ENCODE measurements around the gene LTBP1.
"Not testable (repeated sequence)": the region's sequence is repeated elsewhere in the genome, so short reads cannot be mapped to it uniquely, and the experiment has no call there.

The LTBP1 gene, protein sequence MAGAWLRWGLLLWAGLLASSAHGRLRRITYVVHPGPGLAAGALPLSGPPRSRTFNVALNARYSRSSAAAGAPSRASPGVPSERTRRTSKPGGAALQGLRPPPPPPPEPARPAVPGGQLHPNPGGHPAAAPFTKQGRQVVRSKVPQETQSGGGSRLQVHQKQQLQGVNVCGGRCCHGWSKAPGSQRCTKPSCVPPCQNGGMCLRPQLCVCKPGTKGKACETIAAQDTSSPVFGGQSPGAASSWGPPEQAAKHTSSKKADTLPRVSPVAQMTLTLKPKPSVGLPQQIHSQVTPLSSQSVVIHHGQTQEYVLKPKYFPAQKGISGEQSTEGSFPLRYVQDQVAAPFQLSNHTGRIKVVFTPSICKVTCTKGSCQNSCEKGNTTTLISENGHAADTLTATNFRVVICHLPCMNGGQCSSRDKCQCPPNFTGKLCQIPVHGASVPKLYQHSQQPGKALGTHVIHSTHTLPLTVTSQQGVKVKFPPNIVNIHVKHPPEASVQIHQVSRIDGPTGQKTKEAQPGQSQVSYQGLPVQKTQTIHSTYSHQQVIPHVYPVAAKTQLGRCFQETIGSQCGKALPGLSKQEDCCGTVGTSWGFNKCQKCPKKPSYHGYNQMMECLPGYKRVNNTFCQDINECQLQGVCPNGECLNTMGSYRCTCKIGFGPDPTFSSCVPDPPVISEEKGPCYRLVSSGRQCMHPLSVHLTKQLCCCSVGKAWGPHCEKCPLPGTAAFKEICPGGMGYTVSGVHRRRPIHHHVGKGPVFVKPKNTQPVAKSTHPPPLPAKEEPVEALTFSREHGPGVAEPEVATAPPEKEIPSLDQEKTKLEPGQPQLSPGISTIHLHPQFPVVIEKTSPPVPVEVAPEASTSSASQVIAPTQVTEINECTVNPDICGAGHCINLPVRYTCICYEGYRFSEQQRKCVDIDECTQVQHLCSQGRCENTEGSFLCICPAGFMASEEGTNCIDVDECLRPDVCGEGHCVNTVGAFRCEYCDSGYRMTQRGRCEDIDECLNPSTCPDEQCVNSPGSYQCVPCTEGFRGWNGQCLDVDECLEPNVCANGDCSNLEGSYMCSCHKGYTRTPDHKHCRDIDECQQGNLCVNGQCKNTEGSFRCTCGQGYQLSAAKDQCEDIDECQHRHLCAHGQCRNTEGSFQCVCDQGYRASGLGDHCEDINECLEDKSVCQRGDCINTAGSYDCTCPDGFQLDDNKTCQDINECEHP (N-terminal part only)

DNA sequence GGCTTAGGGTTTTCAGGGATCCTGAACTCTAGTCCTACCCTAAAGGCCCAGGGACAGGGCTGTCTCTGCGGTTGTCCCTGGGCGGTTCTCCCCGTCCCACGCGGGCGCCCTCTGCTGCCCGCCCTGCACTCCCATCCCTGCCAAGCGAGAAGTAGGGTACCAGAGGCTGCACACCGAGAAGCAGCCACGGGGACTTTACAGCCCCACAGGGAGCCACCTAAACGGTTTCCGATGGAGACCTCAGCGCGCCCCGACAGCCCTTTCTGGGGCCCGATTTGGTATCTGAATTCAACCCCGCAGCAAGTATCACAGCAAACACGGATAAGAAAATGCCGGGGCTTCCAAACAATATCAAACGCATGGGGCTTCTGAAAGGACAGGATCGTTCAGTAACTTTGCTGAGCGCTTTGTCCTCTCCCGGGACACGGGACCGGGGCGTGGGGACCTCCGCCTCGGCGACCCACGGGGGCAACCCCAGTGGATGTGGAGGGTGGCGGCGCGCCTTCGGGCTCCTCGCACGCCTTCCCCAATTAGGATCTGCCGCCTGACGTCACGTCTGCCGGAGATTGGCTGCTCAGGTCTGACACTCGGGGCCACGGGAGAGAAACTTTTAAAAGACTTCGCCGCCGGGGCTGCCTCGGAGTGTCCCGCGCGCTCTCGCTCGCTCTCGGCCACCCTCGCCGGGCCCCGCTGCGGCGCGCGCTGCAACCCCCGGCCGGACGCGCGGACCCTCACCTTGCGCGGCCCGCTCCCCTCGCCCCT lies at the start of gene LTBP1:
TSS of gene LTBP1 (plus strand) at position 640 of the 762 bp plus-strand sequence. CDS start 372 bp downstream, outside the sequence.
- DNase-seq: no peak

GRCh38 chr2:32900246-32900973 lies 46.3 kb upstream of the LTBP1 start:
- DNase-seq: no peak

DNA sequence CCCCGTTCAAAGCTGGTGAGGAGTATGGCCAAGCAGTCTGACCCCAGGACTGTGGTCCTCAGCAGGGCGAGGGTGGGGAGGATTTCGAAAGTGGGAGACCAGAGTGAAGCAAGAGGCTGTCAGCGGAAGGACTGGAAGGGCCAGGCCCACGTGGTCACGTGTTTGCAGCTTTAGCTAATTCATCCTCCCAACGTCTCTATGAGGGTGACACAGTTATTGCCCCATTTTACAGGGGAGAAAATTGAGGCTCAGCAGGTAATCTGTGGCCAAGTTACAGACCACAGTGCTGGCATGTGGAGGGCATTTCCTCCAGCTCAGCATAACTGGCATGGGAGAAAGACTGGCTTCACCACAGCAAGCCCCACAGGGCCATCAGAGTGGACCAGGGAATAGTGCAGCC lies 45.4 kb upstream of the LTBP1 start:
- DNase-seq: no peak

- no peak for DNase-seq
Measured at GRCh38 chr2:32902174-32902573, 44.6 kb upstream of the LTBP1 start.

DNA sequence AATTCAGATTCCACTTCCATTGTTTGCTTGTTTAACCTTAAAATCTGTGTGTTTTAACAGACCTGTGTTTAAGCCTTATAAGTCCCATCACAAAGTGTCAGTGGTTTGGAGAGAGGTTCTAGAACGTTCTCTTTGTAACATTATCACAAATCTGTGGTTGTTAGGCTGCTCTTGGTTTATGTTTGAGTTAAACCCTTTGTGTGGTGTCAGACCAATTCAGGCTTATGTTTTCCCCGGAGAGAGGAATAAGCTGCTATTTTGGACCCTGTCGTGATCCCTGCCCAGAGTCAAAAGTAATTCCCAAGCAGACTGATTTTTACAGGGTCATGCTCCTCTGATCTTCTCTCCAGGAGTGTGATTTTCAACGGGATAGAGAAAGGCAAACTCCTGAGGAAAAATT lies 43.8 kb upstream of the LTBP1 start:
- DNase-seq: no peak

DNA sequence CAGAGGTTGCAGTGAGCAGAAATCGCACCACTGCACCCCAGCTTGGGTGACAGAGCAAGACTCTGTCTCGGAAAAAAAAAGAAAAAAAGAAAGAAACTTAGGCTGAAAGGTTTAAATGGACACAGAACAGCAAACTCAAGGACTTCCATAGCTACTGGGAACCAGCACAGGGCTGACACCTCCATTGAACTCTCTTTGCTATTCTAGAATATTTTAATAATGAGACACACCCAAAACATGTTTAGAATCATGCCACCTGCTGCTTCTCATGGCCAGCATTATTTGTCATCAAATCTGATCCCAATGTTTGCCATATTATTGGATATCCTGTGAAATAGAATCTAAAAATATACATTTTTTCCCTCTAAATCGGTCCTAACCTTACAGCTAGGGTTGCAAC lies 42.7 kb upstream of the LTBP1 start:
- no peak for DNase-seq

GRCh38 chr2:32904751-32905150 lies 42.0 kb upstream of the LTBP1 start:
- no peak for DNase-seq

DNA sequence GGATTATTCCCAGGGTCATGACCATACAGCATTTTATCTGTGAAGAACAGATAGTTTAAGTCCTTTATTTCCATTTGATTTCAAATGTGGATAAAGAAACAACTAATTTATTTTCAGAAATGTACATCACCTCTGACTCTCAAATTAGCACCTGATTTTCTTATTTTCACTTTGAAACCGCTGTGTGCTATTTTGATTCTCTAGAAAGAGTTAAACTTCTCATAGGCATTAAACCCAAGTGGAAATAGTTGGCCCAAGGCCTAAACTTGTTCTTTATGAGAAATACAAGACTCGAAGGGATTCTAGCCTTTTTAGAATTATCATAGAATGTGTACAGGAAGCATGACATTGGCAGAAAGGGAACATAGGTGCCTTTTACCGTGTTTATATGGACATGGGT lies 41.5 kb upstream of the LTBP1 start:
- DNase-seq: no peak

- no peak for DNase-seq
Measured at GRCh38 chr2:32910883-32911598, 35.7 kb upstream of the LTBP1 start.

- no peak for DNase-seq
Measured at GRCh38 chr2:32915694-32916093, 31.1 kb upstream of the LTBP1 start.

DNA sequence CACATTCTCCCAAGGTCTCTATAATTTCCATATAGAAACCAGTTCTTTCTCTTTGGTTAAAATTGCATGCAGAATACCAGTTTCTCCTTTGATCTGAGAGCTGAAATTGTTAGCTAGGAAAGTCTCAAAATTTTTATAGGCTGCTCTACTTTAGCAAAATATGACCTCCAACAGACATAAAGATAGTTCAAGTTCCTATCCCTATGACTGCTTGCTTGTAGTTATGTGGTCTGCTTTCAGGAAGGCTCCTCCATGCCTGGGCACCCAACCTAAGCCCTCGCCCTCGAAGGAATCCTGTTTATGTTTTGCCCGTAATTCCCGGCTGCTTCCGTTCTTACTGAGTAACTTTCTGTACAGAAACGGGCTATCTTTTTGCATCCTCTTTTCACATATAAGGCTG lies 28.0 kb upstream of the LTBP1 start:
- no peak for DNase-seq

DNA sequence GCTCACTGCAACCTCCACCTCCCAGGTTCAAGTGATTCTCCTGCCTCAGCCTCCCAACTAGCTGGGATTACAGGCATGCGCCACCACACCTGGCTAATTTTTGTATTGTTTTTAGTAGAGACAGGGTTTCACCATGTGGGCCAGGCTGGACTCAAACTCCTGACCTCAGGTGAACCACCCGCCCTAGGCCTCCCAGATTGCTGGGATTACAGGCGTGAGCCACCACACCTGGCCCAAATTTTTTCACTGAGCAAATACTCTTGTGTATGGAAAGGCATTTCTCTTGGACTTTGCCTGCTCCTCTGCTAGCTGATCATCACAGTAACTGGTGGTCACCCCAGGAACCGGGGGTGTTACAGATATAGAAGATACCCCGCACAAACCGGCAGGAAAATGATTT lies 26.9 kb upstream of the LTBP1 start:
- DNase-seq: not testable (repeated sequence)

DNA sequence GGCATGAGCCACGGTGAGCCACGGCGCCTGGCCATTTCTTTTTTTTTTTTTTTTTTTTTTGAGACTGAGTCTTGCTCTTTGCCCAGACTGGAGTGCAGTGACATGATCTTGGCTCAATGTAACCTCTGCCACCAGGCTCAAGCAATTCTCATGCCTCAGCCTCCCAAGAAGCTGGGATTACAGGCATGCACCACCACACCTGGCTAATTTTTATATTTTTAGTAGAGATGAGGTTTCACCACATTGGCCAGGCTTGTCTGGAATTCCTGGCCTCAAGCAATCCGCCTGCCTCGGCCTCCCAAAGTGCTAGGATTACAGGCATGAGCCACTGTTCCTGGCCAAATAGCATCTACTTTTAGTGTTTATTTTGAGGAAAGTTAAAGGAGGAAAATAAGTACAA lies 25.3 kb upstream of the LTBP1 start:
- DNase-seq: not testable (repeated sequence)

GRCh38 chr2:32922501-32922900 lies 24.3 kb upstream of the LTBP1 start:
- no peak for DNase-seq

DNA sequence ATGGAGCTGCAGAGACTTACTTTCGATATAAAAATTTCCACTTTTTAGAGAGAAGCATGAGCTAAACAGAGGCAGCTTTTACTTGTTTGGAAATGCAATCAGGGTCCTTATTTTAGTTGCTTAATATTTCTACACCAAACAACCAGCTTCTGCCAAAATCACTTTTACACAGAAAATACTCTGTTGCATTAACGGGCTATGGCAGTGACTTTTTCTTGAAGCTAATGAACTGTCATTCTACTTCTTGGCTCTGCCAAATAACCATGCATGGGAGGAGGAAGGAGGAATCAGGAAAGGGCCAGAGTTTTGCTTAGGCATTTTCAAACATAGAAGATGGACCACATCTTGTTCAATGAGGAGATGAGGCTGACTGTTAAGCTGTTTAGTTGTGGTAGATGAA lies 23.6 kb upstream of the LTBP1 start:
- DNase-seq: no peak

DNA sequence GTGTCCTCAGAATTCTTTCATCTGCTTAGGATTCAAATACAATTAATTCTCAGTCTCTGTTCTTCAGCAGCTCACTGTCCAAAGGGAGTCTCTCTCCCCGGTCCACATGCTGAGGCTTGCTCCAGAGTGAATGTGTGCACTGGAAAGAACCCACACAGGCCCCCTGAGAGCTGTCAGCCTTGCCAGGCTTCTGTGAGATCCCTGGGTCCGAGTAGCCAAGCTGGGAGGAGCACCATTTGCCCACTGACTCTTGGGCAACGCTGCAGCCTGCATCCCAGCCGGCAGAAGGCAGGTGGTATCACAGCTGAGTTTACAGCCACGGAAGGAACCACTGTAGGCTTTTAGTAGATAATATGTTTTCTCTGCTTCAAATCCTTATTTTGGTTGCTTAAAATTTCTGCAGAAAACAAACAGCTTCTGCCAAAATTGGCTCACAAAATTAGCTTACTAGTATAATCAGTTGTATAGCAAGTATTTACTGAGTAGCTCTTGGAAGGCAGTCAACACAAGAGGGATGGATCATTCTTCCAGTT lies 21.4 kb upstream of the LTBP1 start:
- no peak for DNase-seq

- no peak for DNase-seq
Measured at GRCh38 chr2:32925976-32926707, 20.6 kb upstream of the LTBP1 start.

GRCh38 chr2:32926708-32927084 lies 20.1 kb upstream of the LTBP1 start:
- DNase-seq: peak; percentile 14

GRCh38 chr2:32930436-32930835 lies 16.3 kb upstream of the LTBP1 start:
- no peak for DNase-seq

- no peak for DNase-seq
Measured at GRCh38 chr2:32931519-32931918, 15.2 kb upstream of the LTBP1 start.

All from NCI-H774 (cell line).